HG03103 (cell line): ENCODE results near the gene C1orf122.

ENCODE experiments used
- ATAC-seq: cut with Tn5 transposase; IDR thresholded peaks from one replicate; pipeline ENCODE4 v1.9.1; 2021; ENCODE audit warnings: low read depth; ENCODE audit not compliant: unreplicated experiment

Gene C1orf122

GRCh38 chr1:37844536-37844935 lies 36.9 kb downstream of the C1orf122 start:
- ATAC-seq, result no peak

GRCh38 chr1:37845049-37845646 lies 37.6 kb downstream of the C1orf122 start:
- ATAC-seq, result no peak

- ATAC-seq, result no peak
Measured at GRCh38 chr1:37845786-37846185, 38.2 kb downstream of the C1orf122 start.

GRCh38 chr1:37846647-37847339 lies 39.2 kb downstream of the C1orf122 start:
- ATAC-seq, result no peak

DNA sequence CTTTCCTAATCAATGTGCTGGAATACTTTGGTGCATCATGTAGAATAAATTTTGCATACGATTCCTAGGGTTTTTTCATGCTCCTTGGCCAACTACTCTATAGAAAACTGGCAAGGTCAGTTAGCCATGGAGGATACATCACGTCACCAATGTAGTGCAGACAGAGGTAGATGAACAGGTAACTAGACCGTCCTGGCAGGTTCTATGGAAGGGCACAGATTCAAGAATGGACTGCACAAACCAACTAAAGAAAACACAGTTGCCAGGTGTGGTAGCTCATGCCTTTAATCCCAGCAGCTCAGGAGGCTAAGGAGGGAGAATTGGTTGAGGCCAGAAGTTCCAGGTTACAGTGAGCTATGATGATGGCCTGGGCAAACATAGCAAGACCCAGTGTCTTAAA lies 41.9 kb downstream of the C1orf122 start:
- ATAC-seq, result no peak

DNA sequence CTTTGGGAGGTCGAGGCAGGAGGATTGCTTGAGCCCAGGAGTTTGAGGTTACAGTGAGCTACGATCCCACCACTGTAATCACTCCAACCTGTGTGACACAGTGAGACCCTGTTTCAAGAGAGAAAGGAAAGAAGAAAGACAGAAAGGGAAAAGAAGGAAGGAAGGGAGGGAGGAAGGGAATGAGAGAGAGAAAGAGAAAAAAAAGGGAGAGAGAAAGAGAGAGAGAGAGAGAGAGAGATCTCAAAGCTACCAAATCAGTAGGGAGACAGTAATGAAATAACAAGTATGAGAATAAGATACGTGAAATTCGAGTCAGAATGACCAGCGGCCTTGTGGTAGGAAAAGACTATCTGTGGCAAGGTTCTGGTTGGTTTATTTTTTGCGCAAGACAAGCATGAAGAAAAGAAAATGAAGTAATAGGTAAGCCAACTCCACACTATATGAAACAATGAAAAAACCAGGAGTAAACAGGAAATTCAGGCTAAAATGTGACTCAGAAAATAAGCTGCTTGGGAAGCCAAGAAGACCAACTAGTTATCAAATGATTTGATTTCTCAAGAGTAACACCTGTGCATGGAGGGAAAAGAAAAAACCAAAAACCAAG lies 42.9 kb downstream of the C1orf122 start:
- ATAC-seq, result no peak

DNA sequence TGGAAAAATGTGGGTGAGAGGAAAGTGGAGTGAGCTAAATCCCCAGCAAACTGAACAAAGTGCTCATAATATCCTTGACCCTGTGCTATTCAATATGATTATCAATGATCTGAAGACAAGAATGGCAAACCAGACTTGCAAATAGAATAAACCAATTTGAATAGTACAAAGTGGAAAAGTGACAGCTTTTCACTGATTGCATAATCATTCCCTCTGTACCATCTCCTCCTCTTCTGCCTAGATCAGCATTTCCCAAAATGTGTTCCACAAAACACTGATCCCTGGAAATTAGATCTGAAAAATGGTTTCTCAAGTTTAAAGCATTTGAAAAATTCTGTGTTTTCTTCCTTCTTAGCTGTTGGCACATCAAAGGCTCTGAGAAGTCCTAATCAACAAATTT lies 43.7 kb downstream of the C1orf122 start:
- ATAC-seq, result no peak

GRCh38 chr1:37851782-37852210 lies 44.2 kb downstream of the C1orf122 start:
- no peak for ATAC-seq

DNA sequence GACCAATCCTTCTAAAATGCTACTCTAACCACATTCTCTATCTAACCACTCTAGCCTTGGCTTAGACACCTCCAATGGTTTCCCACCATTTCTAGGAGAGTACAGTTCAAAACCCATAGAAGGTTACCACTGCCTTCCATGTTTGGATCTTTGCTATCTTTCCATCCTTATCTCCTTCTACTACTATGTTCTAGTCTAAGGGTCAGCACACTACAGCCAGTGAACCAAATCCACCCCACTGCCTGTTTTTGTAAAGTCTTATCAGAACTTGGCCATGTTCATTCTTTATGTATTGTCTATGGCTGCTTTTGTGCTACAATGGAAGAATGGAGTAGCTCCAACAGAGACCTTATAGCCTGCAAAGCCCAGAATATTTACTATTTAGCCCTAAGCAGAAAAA lies 45.6 kb downstream of the C1orf122 start:
- no peak for ATAC-seq

DNA sequence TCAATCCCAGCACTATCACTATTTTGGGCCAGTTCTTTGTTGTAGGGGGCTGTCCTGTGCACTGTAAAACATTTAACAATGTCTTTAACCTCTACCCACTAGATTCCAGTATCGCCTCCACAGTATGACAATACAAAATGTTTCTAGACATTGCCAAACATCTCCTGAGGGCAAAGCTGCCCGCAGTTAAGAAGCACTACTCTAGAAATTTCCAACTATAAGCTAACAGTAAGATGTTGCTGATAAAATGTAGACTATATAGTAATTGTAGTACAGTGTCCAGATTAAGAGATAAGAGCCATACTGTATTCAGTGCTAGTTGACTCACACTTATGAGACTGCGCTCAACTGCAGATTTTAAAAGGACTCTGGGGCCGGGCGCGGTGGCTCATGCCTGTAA lies 46.8 kb downstream of the C1orf122 start:
- no peak for ATAC-seq
